Measurements from ENCODE around the gene TSGA10IP. TPM values are rescaled to one million over a fixed set of nuclear protein-coding genes. Genes with fewer than 3 reads are reported as not detected.

Gene TSGA10IP
- total RNA-seq, 2 experiments from 2014 or later, result not detected

DNA sequence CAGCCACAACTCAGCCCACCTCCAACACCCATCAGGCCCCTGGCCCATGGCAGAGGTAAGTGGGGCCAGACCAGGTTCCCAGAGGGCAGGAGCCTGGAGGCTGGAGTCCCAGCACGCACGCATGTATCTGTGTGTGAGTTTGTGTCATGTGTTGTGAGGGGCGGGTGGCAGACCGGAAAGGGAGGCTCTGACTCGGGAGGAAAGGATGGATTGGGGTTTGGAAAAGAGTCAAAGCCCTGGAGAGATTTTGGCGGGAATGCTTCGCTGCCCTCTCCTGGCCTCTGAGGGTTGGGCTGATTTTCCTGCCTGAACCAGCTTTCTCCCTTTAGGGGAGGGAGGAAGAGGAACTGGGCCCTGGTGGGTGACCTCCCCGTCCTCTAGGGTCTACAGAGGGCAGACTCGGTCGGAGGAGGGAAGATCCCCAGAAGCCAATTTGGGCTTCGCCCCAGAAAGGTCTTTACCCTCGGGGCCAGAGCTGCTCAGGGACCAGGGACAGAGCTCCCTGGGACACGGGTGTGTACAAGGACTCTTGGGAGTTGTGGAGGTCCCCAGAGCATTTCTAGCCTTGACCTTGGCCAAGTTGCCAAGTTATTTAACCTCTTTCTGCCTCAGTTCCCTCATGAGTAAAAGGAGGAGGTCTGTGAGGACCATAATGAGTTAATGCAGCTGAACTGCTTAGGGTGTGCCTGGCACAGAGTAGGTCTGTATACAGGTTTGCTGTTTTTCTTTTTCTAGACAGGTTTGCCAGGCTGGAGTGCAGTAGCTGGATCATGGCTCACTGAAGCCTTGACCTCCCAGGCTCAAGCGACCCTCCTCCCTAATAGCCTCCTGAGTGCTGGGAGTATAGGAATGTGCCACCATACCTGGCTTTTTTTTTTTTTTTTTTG is 33.4 kb upstream of the TSGA10IP start:
- no peak overlapping the region for H3K27ac ChIP-seq (ENCODE audit: low read depth in 1 of 2, low read length in 2 of 2)
- intact Hi-C loops (cut with DNase I, micrococcal nuclease), result no loop called here
- peaks cover 19% of the 10 kb centered on the region for H3K4me1 ChIP-seq (ENCODE audit: insufficient read depth, low read length)
- TF ChIP-seq, protein P1, sequence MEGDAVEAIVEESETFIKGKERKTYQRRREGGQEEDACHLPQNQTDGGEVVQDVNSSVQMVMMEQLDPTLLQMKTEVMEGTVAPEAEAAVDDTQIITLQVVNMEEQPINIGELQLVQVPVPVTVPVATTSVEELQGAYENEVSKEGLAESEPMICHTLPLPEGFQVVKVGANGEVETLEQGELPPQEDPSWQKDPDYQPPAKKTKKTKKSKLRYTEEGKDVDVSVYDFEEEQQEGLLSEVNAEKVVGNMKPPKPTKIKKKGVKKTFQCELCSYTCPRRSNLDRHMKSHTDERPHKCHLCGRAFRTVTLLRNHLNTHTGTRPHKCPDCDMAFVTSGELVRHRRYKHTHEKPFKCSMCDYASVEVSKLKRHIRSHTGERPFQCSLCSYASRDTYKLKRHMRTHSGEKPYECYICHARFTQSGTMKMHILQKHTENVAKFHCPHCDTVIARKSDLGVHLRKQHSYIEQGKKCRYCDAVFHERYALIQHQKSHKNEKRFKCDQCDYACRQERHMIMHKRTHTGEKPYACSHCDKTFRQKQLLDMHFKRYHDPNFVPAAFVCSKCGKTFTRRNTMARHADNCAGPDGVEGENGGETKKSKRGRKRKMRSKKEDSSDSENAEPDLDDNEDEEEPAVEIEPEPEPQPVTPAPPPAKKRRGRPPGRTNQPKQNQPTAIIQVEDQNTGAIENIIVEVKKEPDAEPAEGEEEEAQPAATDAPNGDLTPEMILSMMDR (IDR thresholded peaks at IDR 0.05), result no peak
- H3K9me3 ChIP-seq (ENCODE audit: control insufficient read depth in 1 of 2, insufficient read depth in 1 of 2, low read length in 2 of 2), result no peaks in the 10 kb centered on the region
- POLR2A ChIA-PET, result interaction anchor here (1.0 to 4.8 kb wide), 2 partner anchors 11 to 22 kb away, joined by 3 to 28 read pairs; partner anchors contain the start of genes CCDC85B and FIBP
- no peak overlapping the region for H3K4me3 ChIP-seq (ENCODE audit: low read length)
- no peaks in the 10 kb centered on the region for H3K27me3 ChIP-seq (ENCODE audit: control insufficient read depth in 1 of 2, insufficient read depth in 2 of 2, low read length in 2 of 2)
- DNase-seq, result no peak
- CTCF ChIA-PET, result interaction anchor here (0.8 to 1.8 kb wide), 2 partner anchors 21 to 24 kb away, joined by 3 read pairs; partner anchors contain the start of genes CCDC85B and FIBP
- Mint-ChIP-seq H3K27me3 (peaks cover 8% of the 10 kb centered on the region), H3K36me3 (ENCODE audit: low read depth) (peaks cover 8% of the 10 kb centered on the region), H3K4me1 (ENCODE audit: low read depth) (peaks cover 26% of the 10 kb centered on the region), H3K27ac (no peak overlapping the region), H3K9me3 (no peaks in the 10 kb centered on the region), H3K4me3 (no peak overlapping the region)
- peaks cover 7% of the 10 kb centered on the region for H3K36me3 ChIP-seq (ENCODE audit: insufficient read depth, low read length)
- ATAC-seq (ENCODE audit: poor library complexity), result no peak

DNA sequence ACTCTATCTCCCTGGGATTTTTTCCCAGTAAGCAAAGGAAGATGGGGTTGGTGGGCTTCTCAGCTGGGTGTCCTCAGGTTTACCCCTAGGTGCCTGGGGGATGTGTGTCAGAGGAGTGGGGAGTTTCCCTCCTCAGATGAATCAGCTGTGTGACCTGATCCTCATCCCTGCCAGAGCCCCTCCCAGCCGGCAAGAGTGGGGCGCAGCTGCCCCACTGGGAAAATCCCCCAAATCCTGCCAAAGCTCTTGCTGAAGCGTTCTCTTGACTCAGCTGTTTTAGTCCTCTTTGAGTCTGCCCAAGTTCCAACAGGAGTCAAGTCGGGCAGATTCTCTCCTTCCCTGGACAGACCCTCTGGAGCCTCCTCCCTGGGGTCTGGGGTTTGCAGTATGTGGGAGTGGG is 32.4 kb upstream of the TSGA10IP start:
- H3K4me3 ChIP-seq (ENCODE audit: low read length), result no peak overlapping the region
- TF ChIP-seq, protein P1 (IDR thresholded peaks at IDR 0.05), result no peak
- ChIA-PET CTCF (interaction anchor here (1.8 kb wide), 1 partner anchor 25 kb away, joined by 3 read pairs; the partner anchor contains the start of gene FIBP), POLR2A (interaction anchor here (1.0 to 4.8 kb wide), 2 partner anchors 12 to 23 kb away, joined by 3 to 28 read pairs; partner anchors contain the start of genes CCDC85B and FIBP)
- Mint-ChIP-seq H3K4me3 (no peak overlapping the region), H3K4me1 (ENCODE audit: low read depth) (peaks cover 31% of the 10 kb centered on the region), H3K9me3 (no peaks in the 10 kb centered on the region), H3K36me3 (ENCODE audit: low read depth) (peaks cover 12% of the 10 kb centered on the region), H3K27me3 (peaks cover 7% of the 10 kb centered on the region), H3K27ac (no peak overlapping the region)
- ATAC-seq (ENCODE audit: poor library complexity) (no peak), DNase-seq (peak in 2 of 14 experiments; percentile 28 to 50)
- H3K4me1 ChIP-seq (ENCODE audit: insufficient read depth, low read length), result peaks cover 28% of the 10 kb centered on the region
- H3K36me3 ChIP-seq (ENCODE audit: insufficient read depth, low read length), result peaks cover 15% of the 10 kb centered on the region
- H3K27me3 ChIP-seq (ENCODE audit: control insufficient read depth in 1 of 2, insufficient read depth in 2 of 2, low read length in 2 of 2), result no peaks in the 10 kb centered on the region
- intact Hi-C loops (cut with DNase I, micrococcal nuclease), result no loop called here
- H3K9me3 ChIP-seq (ENCODE audit: control insufficient read depth in 1 of 2, insufficient read depth in 1 of 2, low read length in 2 of 2), result no peaks in the 10 kb centered on the region
- no peak overlapping the region for H3K27ac ChIP-seq (ENCODE audit: low read depth in 1 of 2, low read length in 2 of 2)

GRCh38 chr11:65915101-65915820 is 30.0 kb upstream of the TSGA10IP start:
- H3K27me3 ChIP-seq (ENCODE audit: control insufficient read depth in 1 of 2, insufficient read depth in 2 of 2, low read length in 2 of 2), result no peaks in the 10 kb centered on the region
- peaks cover 37% of the 10 kb centered on the region for H3K4me1 ChIP-seq (ENCODE audit: insufficient read depth, low read length)
- H3K36me3 Mint-ChIP-seq (ENCODE audit: low read depth), result peaks cover 25% of the 10 kb centered on the region
- no peak overlapping the region for H3K4me3 ChIP-seq (ENCODE audit: low read length)
- ChIA-PET CTCF (interaction anchor here (0.8 kb wide), 1 partner anchor 24 kb away, joined by 3 read pairs; the partner anchor contains the start of gene CCDC85B), POLR2A (interaction anchor here (0.6 to 2.4 kb wide), 4 partner anchors 9 to 201 kb away, joined by 3 to 13 read pairs (median 3); partner anchors contain the start of genes CCDC85B and SART1)
- H3K27ac ChIP-seq (ENCODE audit: low read depth in 1 of 2, low read length in 2 of 2), result no peak overlapping the region
- TF ChIP-seq, protein P1 (IDR thresholded peaks at IDR 0.05), result no peak
- H3K36me3 ChIP-seq (ENCODE audit: insufficient read depth, low read length), result peaks cover 16% of the 10 kb centered on the region
- no peaks in the 10 kb centered on the region for H3K27me3 Mint-ChIP-seq
- no peaks in the 10 kb centered on the region for H3K9me3 Mint-ChIP-seq
- peaks cover 31% of the 10 kb centered on the region for H3K4me1 Mint-ChIP-seq (ENCODE audit: low read depth)
- peak overlapping the region; percentile 69 for H3K4me3 Mint-ChIP-seq
- peak overlapping the region; percentile 75 for H3K27ac Mint-ChIP-seq
- intact Hi-C loops (cut with DNase I, micrococcal nuclease), result loop anchor here in 1 of 2 experiments (5.0 kb wide), 1 partner anchor 137 kb away; the partner anchor contains the start of gene SF3B2
- ATAC-seq (ENCODE audit: poor library complexity) (no peak), DNase-seq (no peak)
- H3K9me3 ChIP-seq (ENCODE audit: control insufficient read depth in 1 of 2, insufficient read depth in 1 of 2, low read length in 2 of 2), result no peaks in the 10 kb centered on the region
